SK-N-SH (cell line): ENCODE results near the gene CHAC1. TPM values are rescaled to one million over a fixed set of nuclear protein-coding genes. Genes with fewer than 3 reads are reported as not detected.

ENCODE experiments used
- CTCF ChIA-PET: fragments of 300-600, 350-600 bp; formaldehyde crosslinking; extraction: SDS; loops from one replicate; lab custom pipeline; 2021; lab: Yijun Ruan, JAX
- POLR2A ChIA-PET: fragments of 350-600 bp; sonication (Branson Sonifier 250); formaldehyde crosslinking; extraction: SDS; loops from one replicate; lab custom pipeline; 2020; ENCODE audit warnings: antibody characterized with exemption, inconsistent platforms; lab: Yijun Ruan, JAX
- DNase-seq: peaks from one replicate; pipeline ENCODE4 v3.0.0; 2012
- H2AFZ ChIP-seq: fragments of 200-600 bp; sonication (generic); 2 replicates; pipeline ENCODE4 v1.8.1; 2016; ENCODE audit warnings: antibody characterized with exemption, mild to moderate bottlenecking, low read depth
- H3F3A ChIP-seq: fragments of 200-600 bp; sonication (generic); replicated peaks from 2 replicates; pipeline ENCODE3; 2016; ENCODE audit warnings: antibody characterized with exemption, mild to moderate bottlenecking; ENCODE audit not compliant: insufficient read depth
- H3K27ac ChIP-seq, 2 experiments: fragments of 200-500 bp in 1 of 2; fragments of 200-600 bp in 1 of 2; sonication (Bioruptor generic) in 1 of 2; sonication (generic), shearing (Covaris generic) in 1 of 2; 2 replicates each; pipeline versions ENCODE4 v1.5.1 to v1.6.1; 2014 to 2016; ENCODE audit warnings: low read depth in 2 of 2, inconsistent platforms in 1 of 2, low read length in 1 of 2, mild to moderate bottlenecking in 1 of 2, mixed read lengths in 1 of 2
- H3K27me3 ChIP-seq: fragments of 200-600 bp; sonication (generic), shearing (Covaris generic); 2 replicates; pipeline ENCODE4 v1.6.1; 2016; ENCODE audit warnings: mixed run types; ENCODE audit not compliant: insufficient read depth
- H3K36me3 ChIP-seq, 2 experiments: fragments of 200-500 bp in 1 of 2; fragments of 200-600 bp in 1 of 2; sonication (Bioruptor generic) in 1 of 2; sonication (generic) in 1 of 2; replicated peaks in 1 of 2; 2 replicates each; pipeline versions ENCODE3 to v1.5.1; 2014 to 2016; ENCODE audit warnings: low read length in 1 of 2, mild to moderate bottlenecking in 1 of 2; ENCODE audit not compliant: insufficient read depth in 2 of 2, control insufficient read depth in 1 of 2
- H3K4me1 ChIP-seq, 2 experiments: fragments of 200-500 bp in 1 of 2; fragments of 200-600 bp in 1 of 2; sonication (Bioruptor generic) in 1 of 2; sonication (generic), shearing (Covaris generic) in 1 of 2; 2 replicates each; pipeline versions ENCODE4 v1.5.1 to v1.6.1; 2014 to 2016; ENCODE audit warnings: low read depth in 1 of 2, low read length in 1 of 2, mixed run types in 1 of 2; ENCODE audit not compliant: insufficient read depth in 2 of 2, control insufficient read depth in 1 of 2
- H3K4me2 ChIP-seq: fragments of 200-600 bp; sonication (generic), shearing (Covaris generic); 2 replicates; pipeline ENCODE4 v1.6.1; 2017; ENCODE audit warnings: mixed run types
- H3K4me3 ChIP-seq, 2 experiments: fragments of 200-500 bp in 1 of 2; fragments of 200-600 bp in 1 of 2; sonication (Bioruptor generic) in 1 of 2; sonication (generic), shearing (Covaris generic) in 1 of 2; 2 replicates each; pipeline versions ENCODE4 v1.5.1 to v1.8.1; 2014 to 2016; ENCODE audit warnings: low read depth in 2 of 2, inconsistent platforms in 1 of 2, low read length in 1 of 2, mild to moderate bottlenecking in 1 of 2, mixed read lengths in 1 of 2, moderate library complexity in 1 of 2
- H3K79me2 ChIP-seq: fragments of 200-600 bp; sonication (generic); 2 replicates; pipeline ENCODE4 v1.8.1; 2017; ENCODE audit warnings: mild to moderate bottlenecking; ENCODE audit not compliant: insufficient read depth
- H3K9ac ChIP-seq: fragments of 200-600 bp; sonication (generic); 2 replicates; pipeline ENCODE4 v1.6.1; 2017; ENCODE audit warnings: mixed run types
- H3K9me2 ChIP-seq: fragments of 200-600 bp; sonication (generic); 2 replicates; pipeline ENCODE4 v1.6.1; 2017; ENCODE audit warnings: mixed run types
- H3K9me3 ChIP-seq: fragments of 200-600 bp; sonication (generic); 2 replicates; pipeline ENCODE4 v1.6.1; 2017; ENCODE audit warnings: mixed run types, mild to moderate bottlenecking, moderate library complexity
- H4K20me1 ChIP-seq: fragments of 200-600 bp; sonication (generic); 2 replicates; pipeline ENCODE4 v1.6.1; 2017; ENCODE audit warnings: mild to moderate bottlenecking, mixed run types; ENCODE audit not compliant: insufficient read depth
- CTCF ChIP-seq: fragments of 200-600 bp; sonication (generic); IDR thresholded peaks from 2 replicates; pipeline ENCODE4 v1.6.1; 2017; ENCODE audit warnings: antibody characterized with exemption, mild to moderate bottlenecking, moderate library complexity
- ELF1 ChIP-seq: IDR thresholded peaks from 2 replicates; pipeline ENCODE4 v1.4.0; 2012
- EZH2phosphoT487 ChIP-seq: fragments of 200-600 bp; sonication (generic); IDR thresholded peaks from 2 replicates; pipeline ENCODE4 v1.6.1; 2017; ENCODE audit warnings: low read depth, mixed run types, mild to moderate bottlenecking, antibody characterized with exemption, moderate library complexity, borderline replicate concordance
- FOXJ3 ChIP-seq: sonication (generic); formaldehyde crosslinking; IDR thresholded peaks from 2 replicates; pipeline ENCODE4 v1.5.1; 2020; ENCODE audit warnings: mild to moderate bottlenecking, missing genetic modification reagents
- GABPA ChIP-seq: IDR thresholded peaks from 2 replicates; pipeline ENCODE4 v1.4.0; 2012; ENCODE audit warnings: low read depth, mild to moderate bottlenecking
- GATA2 ChIP-seq: sonication (generic); formaldehyde crosslinking; IDR thresholded peaks from 2 replicates; pipeline ENCODE4 v1.5.0; 2020; ENCODE audit warnings: mild to moderate bottlenecking, missing genetic modification reagents
- JUND ChIP-seq: IDR thresholded peaks from 2 replicates; pipeline ENCODE4 v1.4.0; 2012
- MAX ChIP-seq: IDR thresholded peaks from 2 replicates; pipeline ENCODE4 v1.4.0; 2012; ENCODE audit warnings: low read depth
- MXI1 ChIP-seq: IDR thresholded peaks from 2 replicates; pipeline ENCODE4 v1.6.1; 2012; ENCODE audit warnings: mild to moderate bottlenecking, low read depth, low read length, improper control_type of control experiment
- RAD21 ChIP-seq: IDR thresholded peaks from 2 replicates; pipeline ENCODE4 v1.6.1; 2012; ENCODE audit warnings: mild to moderate bottlenecking, low read length
- RCOR1 ChIP-seq: fragments of 150-350 bp; IDR thresholded peaks from 2 replicates; pipeline ENCODE4 v1.6.1; 2017; ENCODE audit warnings: antibody characterized with exemption, low read length
- RXRA ChIP-seq: IDR thresholded peaks from 2 replicates; pipeline ENCODE4 v1.4.0; 2012; ENCODE audit warnings: low read depth, mild to moderate bottlenecking, borderline replicate concordance
- SMC3 ChIP-seq: IDR thresholded peaks from 2 replicates; pipeline ENCODE4 v1.6.1; 2012; ENCODE audit warnings: low read depth, low read length, improper control_type of control experiment
- TAF1 ChIP-seq: IDR thresholded peaks from 2 replicates; pipeline ENCODE4 v1.6.1; 2012; ENCODE audit warnings: low read depth, mild to moderate bottlenecking, low read length, moderate library complexity, borderline replicate concordance
- USF1 ChIP-seq: IDR thresholded peaks from 2 replicates; pipeline ENCODE4 v1.4.0; 2012; ENCODE audit warnings: low read depth, borderline replicate concordance
- YY1 ChIP-seq: IDR thresholded peaks from 2 replicates; pipeline ENCODE4 v1.4.0; 2012; ENCODE audit warnings: low read depth, mild to moderate bottlenecking
- ZBTB33 ChIP-seq: IDR thresholded peaks from 2 replicates; pipeline ENCODE4 v1.4.0; 2012; ENCODE audit warnings: low read depth, borderline replicate concordance
- WGBS: methylation state at CpG from one replicate; pipeline ENCODE4 v1.1.6; 2017; ENCODE audit warnings: low lambda C conversion rate; 5-methylcytosine and 5-hydroxymethylcytosine counted together
- polyA plus RNA-seq, 3 experiments: library from polyadenylated mRNA; depleted of rRNA; stranded (reverse); fragments of >200 nt; gene quantifications; 2 replicates each; pipeline ENCODE4 v1.2.3, GENCODE V29; 2012

The CHAC1 gene
- polyA plus RNA-seq, 1 of the 3 experiments (the other 2 are of a cell fraction): 9.3 TPM

GRCh38 chr15:40951764-40952163 is 1.5 kb upstream of the CHAC1 start:
- no peaks in the 10 kb centered on the region for H3F3A ChIP-seq
- peaks cover 17% of the 10 kb centered on the region for H3K79me2 ChIP-seq
- H3K27me3 ChIP-seq: no peaks in the 10 kb centered on the region
- H3K4me1 ChIP-seq: peaks cover 18 to 30% of the 10 kb centered on the region in 2 experiments; a peak in 3 of 4 replicates
- H3K9me2 ChIP-seq: no peaks in the 10 kb centered on the region
- H3K4me2 ChIP-seq: no peak overlapping the region
- 92% methylated on average over 4 of the region's 4 CpGs for WGBS
- no peaks in the 10 kb centered on the region for H3K9me3 ChIP-seq
- TF ChIP-seq SMC3: no peak
- no peak for TF ChIP-seq RXRA
- TF ChIP-seq ZBTB33: no peak
- no peak for TF ChIP-seq ELF1
- no peak for TF ChIP-seq RAD21
- no peak for TF ChIP-seq GATA2 (CRISPR knock-in tag)
- TF ChIP-seq YY1: no peak
- no peak for TF ChIP-seq JUND
- no peak for TF ChIP-seq EZH2phosphoT487
- TF ChIP-seq MXI1: no peak
- TF ChIP-seq USF1: no peak
- TF ChIP-seq TAF1: no peak
- H3K27ac ChIP-seq: no peak overlapping the region
- H4K20me1 ChIP-seq: peaks cover 14% of the 10 kb centered on the region
- no peak overlapping the region for H3K4me3 ChIP-seq
- no peak for DNase-seq
- H3K36me3 ChIP-seq: no peaks in the 10 kb centered on the region
- no peak overlapping the region for H3K9ac ChIP-seq
- ChIA-PET POLR2A (interaction anchor here (1.8 to 5.1 kb wide), 2 partner anchors 10 to 164 kb away, joined by 9 to 47 read pairs; partner anchors contain the start of gene INO80), CTCF (interaction anchor here (0.7 to 7.2 kb wide), 10 partner anchors 11 to 71 kb away, joined by 3 to 66 read pairs (median 6); no protein-coding TSS in a partner anchor)
- H2AFZ ChIP-seq: peak overlapping the region; percentile 72

GRCh38 chr15:40952301-40952900 is 870 bp upstream of the CHAC1 start:
- H3K9me3 ChIP-seq: no peaks in the 10 kb centered on the region
- H3K4me2 ChIP-seq: peak overlapping the region; percentile 77
- H3K36me3 ChIP-seq: no peaks in the 10 kb centered on the region
- peaks cover 18 to 34% of the 10 kb centered on the region in 2 experiments; a peak in 3 of 4 replicates for H3K4me1 ChIP-seq
- no peak for TF ChIP-seq GATA2 (CRISPR knock-in tag)
- TF ChIP-seq MXI1: no peak
- no peak for TF ChIP-seq CTCF
- TF ChIP-seq SMC3: no peak
- no peak for TF ChIP-seq MAX
- TF ChIP-seq FOXJ3: no peak
- no peak for TF ChIP-seq GABPA
- no peak for TF ChIP-seq RCOR1
- POLR2A ChIA-PET: interaction anchor here (0.5 to 5.1 kb wide), 8 partner anchors 8 to 171 kb away, joined by 3 to 47 read pairs (median 4); partner anchors contain the start of gene INO80
- H3K9me2 ChIP-seq: no peaks in the 10 kb centered on the region
- CTCF ChIA-PET: interaction anchor here (0.8 to 7.2 kb wide), 11 partner anchors 11 to 278 kb away, joined by 3 to 66 read pairs (median 5); partner anchors contain the start of genes CHP1 and EXD1
- peak; percentile 28 for DNase-seq
- H2AFZ ChIP-seq: peak overlapping the region; percentile 72
- 41% methylated on average over 15 of the region's 23 CpGs for WGBS
- H3F3A ChIP-seq: no peaks in the 10 kb centered on the region
- H3K27ac ChIP-seq: peak overlapping the region; percentile 74 to 93
- H3K79me2 ChIP-seq: peaks cover 17% of the 10 kb centered on the region
- H3K9ac ChIP-seq: peak overlapping the region; percentile 75
- H3K4me3 ChIP-seq: peak overlapping the region; percentile 76 to 90
- peaks cover 20% of the 10 kb centered on the region for H4K20me1 ChIP-seq
- H3K27me3 ChIP-seq: no peaks in the 10 kb centered on the region
